K562 (cell line): Measurements from ENCODE around the gene MMP19.

ENCODE experiments used
- FOXJ3 ChIP-seq: sonication (generic); formaldehyde crosslinking; IDR thresholded peaks from 2 replicates; pipeline ENCODE4 v1.4.0; 2020; ENCODE audit warnings: mild to moderate bottlenecking, missing genetic modification reagents
- ZNF609 ChIP-seq: sonication (generic); formaldehyde crosslinking; IDR thresholded peaks from 2 replicates; pipeline ENCODE4 v1.8.1; 2023; ENCODE audit warnings: missing genetic modification reagents, mild to moderate bottlenecking, borderline replicate concordance
- TF ChIP-seq, protein P1 (sequence below), 3 experiments: fragments of 200-800 bp in 1 of 3; fragments of 250-450 bp in 1 of 3; fragments of 450-650 bp in 1 of 3; sonication (Bioruptor Pico) in 1 of 3; sonication (Bioruptor generic) in 1 of 3; formaldehyde crosslinking in 1 of 3; IDR thresholded peaks; 2 replicates each; pipeline versions ENCODE4 v1.6.1 to v1.8.0; 2016 to 2022; ENCODE audit warnings: mild to moderate bottlenecking in 2 of 3, missing genetic modification characterization in 2 of 3, missing compliant biosample characterization in 1 of 3, moderate library complexity in 1 of 3

DNA sequence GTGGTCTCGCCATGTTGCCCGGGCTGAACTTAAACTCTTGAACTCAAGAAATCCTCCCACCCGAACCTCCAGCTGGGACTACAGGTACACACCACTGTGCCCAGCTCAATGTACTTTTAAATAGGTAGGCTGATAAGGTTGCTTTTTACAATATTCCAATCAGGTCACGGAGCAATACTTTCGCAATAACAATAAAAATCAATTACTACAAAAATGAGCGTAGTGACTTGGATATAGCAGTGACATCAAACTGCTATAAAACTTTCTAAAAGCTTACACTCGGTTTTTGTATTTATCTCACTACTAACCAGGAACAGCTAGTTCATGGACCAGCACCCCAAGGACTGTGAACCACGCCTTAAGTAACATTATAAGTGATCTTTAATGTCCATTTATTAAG is 35.8 kb downstream of the MMP19 start:
- no peak for TF ChIP-seq FOXJ3 (CRISPR knock-in tag)
- TF ChIP-seq, protein P1, sequence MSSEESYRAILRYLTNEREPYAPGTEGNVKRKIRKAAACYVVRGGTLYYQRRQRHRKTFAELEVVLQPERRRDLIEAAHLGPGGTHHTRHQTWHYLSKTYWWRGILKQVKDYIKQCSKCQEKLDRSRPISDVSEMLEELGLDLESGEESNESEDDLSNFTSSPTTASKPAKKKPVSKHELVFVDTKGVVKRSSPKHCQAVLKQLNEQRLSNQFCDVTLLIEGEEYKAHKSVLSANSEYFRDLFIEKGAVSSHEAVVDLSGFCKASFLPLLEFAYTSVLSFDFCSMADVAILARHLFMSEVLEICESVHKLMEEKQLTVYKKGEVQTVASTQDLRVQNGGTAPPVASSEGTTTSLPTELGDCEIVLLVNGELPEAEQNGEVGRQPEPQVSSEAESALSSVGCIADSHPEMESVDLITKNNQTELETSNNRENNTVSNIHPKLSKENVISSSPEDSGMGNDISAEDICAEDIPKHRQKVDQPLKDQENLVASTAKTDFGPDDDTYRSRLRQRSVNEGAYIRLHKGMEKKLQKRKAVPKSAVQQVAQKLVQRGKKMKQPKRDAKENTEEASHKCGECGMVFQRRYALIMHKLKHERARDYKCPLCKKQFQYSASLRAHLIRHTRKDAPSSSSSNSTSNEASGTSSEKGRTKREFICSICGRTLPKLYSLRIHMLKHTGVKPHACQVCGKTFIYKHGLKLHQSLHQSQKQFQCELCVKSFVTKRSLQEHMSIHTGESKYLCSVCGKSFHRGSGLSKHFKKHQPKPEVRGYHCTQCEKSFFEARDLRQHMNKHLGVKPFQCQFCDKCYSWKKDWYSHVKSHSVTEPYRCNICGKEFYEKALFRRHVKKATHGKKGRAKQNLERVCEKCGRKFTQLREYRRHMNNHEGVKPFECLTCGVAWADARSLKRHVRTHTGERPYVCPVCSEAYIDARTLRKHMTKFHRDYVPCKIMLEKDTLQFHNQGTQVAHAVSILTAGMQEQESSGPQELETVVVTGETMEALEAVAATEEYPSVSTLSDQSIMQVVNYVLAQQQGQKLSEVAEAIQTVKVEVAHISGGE (CRISPR knock-in tag; IDR thresholded peaks at IDR 0.05), result no peak
- no peak for TF ChIP-seq ZNF609 (CRISPR knock-in tag)
